Calu3 (cell line): ENCODE data around the gene PDZD2. TPM values are rescaled to one million over a fixed set of nuclear protein-coding genes. Genes with fewer than 3 reads are reported as not detected.

Experiments used
- BruUV-seq: library from RNA; stranded (reverse); fragments of 400-500 nt; replicated peaks from 2 replicates; lab custom pipeline; 2021; lab: Mats Ljungman, UMichigan
- CTCF ChIA-PET: fragments of 300-600 bp; sonication (Branson Sonifier 250); formaldehyde crosslinking; loops from one replicate; lab custom pipeline; 2022; ENCODE audit warnings: antibody characterized with exemption; lab: Charles Lee
- DNase-seq: peaks from one replicate; pipeline ENCODE4 v3.0.0; 2022
- H3K27ac Mint-ChIP-seq: one replicate; pipeline ENCODE4 v1.8.0; 2022; ENCODE audit warnings: mixed read lengths; ENCODE audit not compliant: unreplicated experiment
- H3K27me3 Mint-ChIP-seq: one replicate; pipeline ENCODE4 v1.8.0; 2022; ENCODE audit warnings: mixed read lengths; ENCODE audit not compliant: unreplicated experiment
- H3K36me3 Mint-ChIP-seq: one replicate; pipeline ENCODE4 v1.8.0; 2022; ENCODE audit warnings: mild to moderate bottlenecking, moderate library complexity, mixed read lengths; ENCODE audit not compliant: insufficient read depth, unreplicated experiment
- H3K4me1 Mint-ChIP-seq: one replicate; pipeline ENCODE4 v1.8.0; 2022; ENCODE audit warnings: mild to moderate bottlenecking, low read depth, mixed read lengths; ENCODE audit not compliant: unreplicated experiment
- H3K4me3 Mint-ChIP-seq: one replicate; pipeline ENCODE4 v1.8.0; 2022; ENCODE audit warnings: mild to moderate bottlenecking, low read depth, moderate library complexity, mixed read lengths; ENCODE audit not compliant: unreplicated experiment
- H3K9me3 Mint-ChIP-seq: one replicate; pipeline ENCODE4 v1.8.0; 2022; ENCODE audit warnings: low read depth, mixed read lengths; ENCODE audit not compliant: unreplicated experiment
- CTCF ChIP-seq: fragments of 200-600 bp; IDR thresholded peaks from one replicate; pipeline ENCODE4 v1.8.0; 2022; ENCODE audit warnings: antibody characterized with exemption; ENCODE audit not compliant: unreplicated experiment
- intact Hi-C: fragments of 100-400 bp; cut with micrococcal nuclease; formaldehyde crosslinking; loops from one replicate; pipeline ENCODE4 v1.10.0; 2022; ENCODE audit not compliant: unreplicated experiment
- total RNA-seq: library from RNA; stranded (reverse); gene quantifications from 2 replicates; pipeline ENCODE4 v1.2.3, GENCODE V29; 2022

The PDZD2 gene
- total RNA-seq, 1 experiment from 2014 or later, result 0.97 TPM

DNA sequence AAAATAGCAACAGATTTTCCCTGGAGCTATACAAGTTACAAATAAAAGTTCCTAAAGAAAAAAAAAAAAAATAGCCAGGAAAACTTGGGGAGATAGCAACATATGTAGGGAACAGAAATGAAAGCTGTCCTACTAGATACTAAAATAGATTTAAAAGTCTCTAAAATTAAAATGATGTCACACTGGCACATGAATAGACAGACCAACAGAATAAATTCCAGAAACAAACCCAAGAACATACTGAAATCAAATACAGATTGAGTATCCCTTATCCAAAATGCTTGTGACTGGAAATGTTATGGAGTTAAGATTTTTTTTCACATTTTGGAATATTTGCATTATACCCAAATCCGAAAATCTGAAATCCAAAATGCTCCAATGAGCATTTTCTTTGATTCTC lies 511.4 kb downstream of the PDZD2 start:
- Mint-ChIP-seq H3K4me1 (peaks cover 31% of the 10 kb centered on the region), H3K9me3 (no peaks in the 10 kb centered on the region), H3K27me3 (no peaks in the 10 kb centered on the region), H3K4me3 (no peak overlapping the region), H3K36me3 (peaks cover 10% of the 10 kb centered on the region), H3K27ac (no peak overlapping the region)
- no peak for TF ChIP-seq CTCF
- DNase-seq, result no peak
- intact Hi-C loops, result no loop called here
- CTCF ChIA-PET, result interaction anchor here (0.7 to 1.2 kb wide), 3 partner anchors 16 to 442 kb away, joined by 3 to 6 read pairs (median 3); no protein-coding TSS in a partner anchor
- no TSS peak for BruUV-seq

GRCh38 chr5:32151198-32151597 lies 512.3 kb downstream of the PDZD2 start:
- no peaks in the 10 kb centered on the region for H3K9me3 Mint-ChIP-seq
- BruUV-seq, result no TSS peak
- H3K4me1 Mint-ChIP-seq, result peaks cover 27% of the 10 kb centered on the region
- TF ChIP-seq CTCF, result no peak
- peaks cover 10% of the 10 kb centered on the region for H3K36me3 Mint-ChIP-seq
- no peaks in the 10 kb centered on the region for H3K27me3 Mint-ChIP-seq
- DNase-seq, result no peak
- no peak overlapping the region for H3K27ac Mint-ChIP-seq
- CTCF ChIA-PET, result interaction anchor here (0.7 to 1.2 kb wide), 3 partner anchors 21 to 441 kb away, joined by 3 to 6 read pairs (median 3); no protein-coding TSS in a partner anchor
- intact Hi-C loops, result no loop called here
- H3K4me3 Mint-ChIP-seq, result no peak overlapping the region

DNA sequence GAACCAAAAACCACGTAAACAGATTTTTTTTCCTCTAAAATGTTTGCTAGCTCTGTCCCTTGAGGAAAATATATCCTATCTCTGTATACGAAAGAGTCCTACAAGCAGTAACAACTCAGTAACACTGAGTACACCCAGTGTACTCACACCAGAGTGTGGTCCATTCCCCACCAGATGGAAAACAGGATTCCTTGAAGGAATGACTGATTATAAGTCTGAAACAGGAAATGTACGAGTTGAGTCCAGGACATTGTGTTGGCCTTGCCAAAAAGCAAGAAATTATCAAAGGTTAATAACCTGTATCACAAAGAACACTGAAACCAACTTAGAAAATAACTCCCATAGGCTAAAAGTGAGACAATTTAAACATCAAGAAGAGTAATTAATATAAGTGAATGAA lies 514.8 kb downstream of the PDZD2 start:
- no peaks in the 10 kb centered on the region for H3K27me3 Mint-ChIP-seq
- H3K4me1 Mint-ChIP-seq, result peaks cover 16% of the 10 kb centered on the region
- H3K4me3 Mint-ChIP-seq, result no peak overlapping the region
- peaks cover 10% of the 10 kb centered on the region for H3K36me3 Mint-ChIP-seq
- TF ChIP-seq CTCF, result no peak
- no peaks in the 10 kb centered on the region for H3K9me3 Mint-ChIP-seq
- CTCF ChIA-PET, result no interaction called here
- no peak overlapping the region for H3K27ac Mint-ChIP-seq
- BruUV-seq, result no TSS peak
- no peak for DNase-seq
- intact Hi-C loops, result no loop called here

- no peaks in the 10 kb centered on the region for H3K9me3 Mint-ChIP-seq
- CTCF ChIA-PET, result no interaction called here
- H3K27ac Mint-ChIP-seq, result no peak overlapping the region
- no peak for DNase-seq
- H3K36me3 Mint-ChIP-seq, result peaks cover 11% of the 10 kb centered on the region
- H3K27me3 Mint-ChIP-seq, result no peaks in the 10 kb centered on the region
- peaks cover 10% of the 10 kb centered on the region for H3K4me1 Mint-ChIP-seq
- no TSS peak for BruUV-seq
- intact Hi-C loops, result no loop called here
- no peak overlapping the region for H3K4me3 Mint-ChIP-seq
- TF ChIP-seq CTCF, result no peak
These were observed 516.3 kb downstream of the PDZD2 start for GRCh38 chr5:32155211-32155610.
